NCI-H2081 treated with DMSO at 0.1 percent for 48 hours (cell line): ENCODE measurements around the gene SRY.
"Not testable (repeated sequence)": the region's sequence is repeated elsewhere in the genome, so short reads cannot be mapped to it uniquely, and the experiment has no call there.

ENCODE experiments used
- DNase-seq: peaks from one replicate; lab custom pipeline; 2025; lab: John Stamatoyannopoulos, UW

SRY gene

GRCh38 chrY:2787600-2787999 lies at the start of gene SRY:
Gene SRY, minus strand, starts transcription at chrY:2787682. Its CDS starts 79 bp downstream, at chrY:2787603.
- DNase-seq, result no peak

GRCh38 chrY:2837078-2837477 lies 49.6 kb upstream of the SRY start:
- DNase-seq, result no peak

GRCh38 chrY:2835230-2835629 lies 47.7 kb upstream of the SRY start:
- DNase-seq, result no peak

GRCh38 chrY:2828497-2828896 lies 41.0 kb upstream of the SRY start:
- no peak for DNase-seq

DNA sequence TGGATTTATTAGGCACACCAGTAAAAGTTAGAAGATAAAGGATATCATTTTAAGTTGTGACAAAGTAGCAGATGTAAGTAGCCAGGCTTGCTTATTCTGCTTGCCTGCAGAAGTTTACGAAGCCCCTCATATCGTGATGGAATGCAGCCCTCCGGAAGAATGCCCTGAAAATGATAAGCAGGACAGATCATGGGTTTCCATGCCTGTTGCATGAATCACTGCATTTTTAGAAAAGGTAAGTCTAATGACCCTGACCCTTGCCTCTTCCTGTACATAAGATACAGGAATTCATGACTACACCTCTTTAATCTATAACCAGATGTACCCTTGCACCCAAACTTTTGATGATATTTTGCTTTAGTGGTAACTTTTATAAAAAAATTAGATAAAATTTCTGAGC lies 37.0 kb upstream of the SRY start:
- DNase-seq, result no peak

- not testable (repeated sequence) for DNase-seq
Observed at GRCh38 chrY:2817146-2817896, 29.8 kb upstream of the SRY start.

- DNase-seq, result no peak
Observed at GRCh38 chrY:2800246-2800645, 12.8 kb upstream of the SRY start.

GRCh38 chrY:2797991-2798390 lies 10.5 kb upstream of the SRY start:
- DNase-seq, result no peak

DNA sequence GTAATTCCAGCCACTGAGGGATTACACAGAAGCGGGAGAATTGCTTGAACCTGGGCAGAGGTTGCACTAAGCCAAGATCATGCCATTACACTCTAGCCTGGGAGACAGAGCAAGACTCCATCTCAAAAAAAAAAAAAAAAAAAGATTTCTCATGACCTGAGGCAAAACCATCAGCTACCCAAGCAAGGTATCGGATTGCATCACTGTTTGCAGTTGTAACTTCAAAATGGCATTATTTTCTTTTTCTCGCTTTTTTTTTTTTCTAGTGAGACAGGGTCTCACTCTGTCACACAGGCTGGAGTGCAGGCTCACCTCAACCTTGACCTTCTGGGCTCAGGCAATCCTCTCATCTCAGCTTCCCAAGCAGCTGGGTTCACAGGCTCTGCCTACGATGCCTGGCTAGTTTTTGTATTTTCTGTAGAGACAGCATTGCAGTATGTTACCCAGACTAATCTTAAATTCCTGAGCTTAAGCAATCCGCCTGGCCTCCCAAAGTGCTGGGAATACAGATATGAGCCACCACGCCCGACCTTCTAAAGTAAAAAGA lies 9.6 kb upstream of the SRY start:
- no peak for DNase-seq

GRCh38 chrY:2789756-2790155 lies 2.3 kb upstream of the SRY start:
- no peak for DNase-seq

DNA sequence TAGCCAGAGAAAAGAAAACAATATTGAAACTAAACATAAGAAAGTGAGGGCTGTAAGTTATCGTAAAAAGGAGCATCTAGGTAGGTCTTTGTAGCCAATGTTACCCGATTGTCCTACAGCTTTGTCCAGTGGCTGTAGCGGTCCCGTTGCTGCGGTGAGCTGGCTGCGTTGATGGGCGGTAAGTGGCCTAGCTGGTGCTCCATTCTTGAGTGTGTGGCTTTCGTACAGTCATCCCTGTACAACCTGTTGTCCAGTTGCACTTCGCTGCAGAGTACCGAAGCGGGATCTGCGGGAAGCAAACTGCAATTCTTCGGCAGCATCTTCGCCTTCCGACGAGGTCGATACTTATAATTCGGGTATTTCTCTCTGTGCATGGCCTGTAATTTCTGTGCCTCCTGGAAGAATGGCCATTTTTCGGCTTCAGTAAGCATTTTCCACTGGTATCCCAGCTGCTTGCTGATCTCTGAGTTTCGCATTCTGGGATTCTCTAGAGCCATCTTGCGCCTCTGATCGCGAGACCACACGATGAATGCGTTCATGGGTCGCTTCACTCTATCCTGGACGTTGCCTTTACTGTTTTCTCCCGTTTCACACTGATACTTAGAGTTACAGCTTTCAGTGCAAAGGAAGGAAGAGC lies 488 bp downstream of the SRY start:
- DNase-seq, result no peak
